CD4-positive, alpha-beta T cell treated with Interleukin-4 for 4 hours (primary cell): ENCODE measurements around the gene NFIX.

Source experiments
- DNase-seq: peaks from one replicate; pipeline ENCODE4 v3.0.0-alpha.2; 2020

The NFIX gene

DNA sequence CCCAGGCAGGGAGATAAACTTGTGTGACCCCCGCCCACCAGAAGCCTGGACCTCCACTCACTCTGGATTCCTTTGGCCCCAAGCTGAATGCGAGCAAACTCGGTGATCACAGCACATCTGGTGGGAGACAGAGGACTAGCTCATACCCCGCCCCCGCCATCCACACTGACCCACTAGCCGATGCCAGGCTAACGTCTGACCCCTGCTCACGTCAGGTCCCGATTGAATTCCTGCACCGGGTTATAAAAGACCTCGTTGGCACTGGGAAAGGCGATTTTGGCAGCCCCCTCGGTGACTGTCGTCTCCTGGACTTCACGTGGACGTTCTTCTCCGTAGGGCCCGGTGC, 120.6 kb downstream of the NFIX start:
- DNase-seq = no peak

DNA sequence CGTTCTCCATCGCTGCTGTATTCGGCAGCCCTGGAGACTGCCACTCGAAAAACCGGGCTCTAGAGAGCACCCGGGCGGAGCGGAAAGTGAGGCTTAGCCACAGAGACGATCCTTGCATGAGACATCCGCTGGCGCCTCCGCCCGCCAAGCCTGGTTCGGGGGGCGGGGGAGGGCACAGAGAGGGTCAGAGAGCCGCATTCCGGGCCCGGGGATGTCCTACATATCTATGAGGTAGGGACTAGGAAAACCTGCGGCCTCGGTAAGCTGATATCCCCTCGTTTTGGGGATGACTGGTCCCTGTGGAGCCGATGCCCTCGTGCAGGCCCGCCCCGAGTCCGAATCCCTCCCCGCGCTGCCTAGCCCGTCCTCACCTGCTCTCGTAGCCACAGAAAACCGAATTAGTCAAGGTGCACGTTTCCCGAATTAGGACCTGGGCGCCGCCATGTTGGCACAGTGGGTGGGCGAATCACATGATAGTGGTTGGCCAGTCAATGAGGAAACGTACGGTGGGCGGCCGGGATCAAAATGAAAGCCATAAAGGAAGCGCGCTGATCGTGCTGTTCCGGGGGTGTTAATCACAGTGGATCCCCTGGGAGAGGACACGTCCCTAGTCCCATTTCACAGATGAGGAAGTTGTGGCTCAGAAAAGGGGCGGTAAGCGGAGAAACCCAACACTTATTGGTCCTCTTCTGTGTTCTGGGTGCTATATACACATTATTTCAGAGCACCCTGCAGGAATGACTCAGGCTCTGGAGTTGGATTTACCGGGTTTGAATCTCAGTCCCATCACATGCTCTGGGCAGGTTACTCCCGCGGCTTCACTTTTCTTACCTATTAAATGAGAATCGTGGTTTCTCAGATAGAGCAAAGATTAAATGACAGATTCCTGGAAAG, 121.3 kb downstream of the NFIX start, which contains the start of gene TRMT1:
TRMT1 (minus strand) TSS at position 459 of the 894 bp plus-strand sequence; CDS start at position 118, 341 bp downstream.
- DNase-seq = peak; percentile 91

DNA sequence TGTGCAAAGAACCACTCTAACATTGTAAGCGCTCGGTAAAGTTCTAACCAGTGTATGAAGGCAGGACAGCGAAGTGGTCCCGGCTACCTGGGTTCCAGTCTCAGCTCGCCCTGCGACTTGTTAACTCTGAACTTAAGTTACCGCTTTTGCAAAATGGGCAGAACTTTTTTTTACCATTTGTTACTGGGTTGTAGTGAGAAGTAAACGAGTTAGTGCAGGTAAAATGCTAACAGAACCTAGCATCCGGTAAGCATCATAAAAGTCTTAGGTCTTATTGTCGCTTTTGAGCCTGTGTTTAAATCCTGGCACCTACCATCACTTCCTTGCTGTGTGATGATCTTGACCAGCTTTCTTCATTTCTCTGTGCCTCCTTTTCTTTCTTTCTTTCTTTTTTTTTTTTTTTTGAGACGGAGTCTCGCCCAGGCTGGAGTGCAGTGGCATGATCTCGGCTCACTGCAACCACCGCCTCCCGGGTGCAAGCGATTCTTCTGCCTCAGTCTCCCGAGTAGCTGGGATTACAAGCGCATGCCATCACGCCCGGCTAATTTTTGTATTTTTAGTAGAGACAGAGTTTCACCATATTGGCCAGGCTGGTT, 122.0 kb downstream of the NFIX start:
- no peak for DNase-seq

DNA sequence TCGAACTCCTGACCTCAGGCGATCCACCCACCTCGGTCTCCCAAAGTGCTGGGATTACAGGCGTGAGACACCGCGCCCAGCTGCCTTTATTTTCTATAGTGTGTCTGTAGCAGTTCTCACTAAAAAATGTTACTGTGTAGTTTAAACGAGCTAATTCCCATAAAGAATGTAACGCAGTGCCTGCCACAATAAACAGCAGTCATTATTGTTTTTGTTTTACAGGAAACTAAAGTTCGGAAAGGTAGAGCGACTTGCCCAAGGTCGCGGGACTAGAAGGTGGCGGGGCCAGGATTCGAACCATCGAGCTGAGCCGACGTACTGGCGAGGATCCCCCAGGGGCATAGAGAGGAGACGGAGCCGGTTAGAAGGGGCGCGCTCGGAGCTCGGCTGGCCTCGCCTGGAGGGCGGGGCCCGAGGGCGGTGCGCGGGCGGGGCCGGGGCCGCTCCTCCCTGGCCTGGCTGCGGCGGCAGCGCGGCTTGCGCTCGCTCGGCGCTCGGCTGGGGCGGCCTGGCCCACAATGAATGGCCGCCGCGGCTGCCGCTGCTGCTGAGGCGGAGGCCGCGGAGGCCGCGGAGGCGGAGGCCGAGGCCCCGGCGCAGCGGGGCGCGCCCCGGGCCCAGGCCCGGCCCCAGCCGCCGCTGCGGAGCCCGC, 122.6 kb downstream of the NFIX start, which contains the start of gene NACC1:
NACC1 (plus strand) TSS at position 493 of the 652 bp plus-strand sequence. CDS start 16,944 bp downstream, outside the sequence.
- peak; percentile 89 for DNase-seq

DNA sequence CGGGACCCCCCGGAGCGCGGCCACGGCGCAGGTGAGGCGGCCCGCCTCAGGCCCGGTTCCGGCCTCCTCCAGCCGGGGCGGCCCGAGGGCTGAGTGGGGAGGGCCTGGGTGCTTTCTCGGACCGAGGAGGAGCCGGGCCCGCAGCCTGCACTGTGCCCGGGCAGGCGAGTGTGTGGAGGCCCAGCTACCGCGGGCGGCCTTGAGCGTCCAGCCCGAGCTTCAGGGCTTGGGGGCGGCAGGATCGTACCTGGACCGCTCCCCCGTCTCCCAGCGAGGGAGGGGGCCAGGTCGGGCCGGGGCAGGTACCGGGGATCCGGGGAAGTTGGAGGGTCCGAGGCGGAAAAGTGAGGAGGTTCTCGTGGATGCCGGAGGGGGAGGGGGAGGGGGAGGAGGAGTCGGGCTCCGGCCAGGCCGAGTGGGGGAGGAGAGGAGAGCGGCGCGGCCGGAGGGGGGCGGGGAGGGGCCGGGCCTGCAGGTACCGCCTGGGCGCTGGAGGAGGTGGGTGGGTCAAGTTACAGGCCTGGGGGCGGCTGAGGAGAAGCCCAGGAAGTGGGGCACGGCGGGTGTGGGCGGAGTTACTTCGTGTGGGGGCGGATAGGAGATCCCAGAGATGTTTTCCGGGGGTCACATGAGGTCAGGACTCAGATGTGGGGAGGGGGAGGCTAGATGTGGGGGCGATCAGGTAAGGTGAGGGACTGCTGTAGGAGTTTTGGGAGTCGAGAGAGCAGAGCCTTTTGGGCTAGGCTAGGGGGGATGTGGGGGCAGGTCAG, 123.3 kb downstream of the NFIX start:
- DNase-seq = no peak

DNA sequence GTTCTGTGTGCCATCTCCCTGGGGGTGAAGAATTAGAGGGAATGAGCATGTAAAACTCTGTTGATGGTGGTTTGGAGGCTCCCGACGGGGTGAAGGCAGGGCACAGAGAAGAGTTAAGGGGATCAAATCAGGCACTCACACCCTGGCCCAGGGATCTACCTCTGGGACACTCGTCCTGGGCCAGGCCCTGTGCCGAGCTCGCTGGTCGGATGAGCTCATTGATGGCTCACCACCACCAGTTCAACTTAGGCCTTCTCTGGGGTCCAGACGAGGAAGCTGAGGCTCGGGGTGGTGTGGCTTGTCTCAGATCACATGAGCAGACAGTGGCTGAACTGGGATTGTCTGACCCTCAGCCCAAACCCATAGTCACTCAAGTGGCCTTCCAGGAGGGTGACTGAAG, 124.4 kb downstream of the NFIX start:
- no peak for DNase-seq

DNA sequence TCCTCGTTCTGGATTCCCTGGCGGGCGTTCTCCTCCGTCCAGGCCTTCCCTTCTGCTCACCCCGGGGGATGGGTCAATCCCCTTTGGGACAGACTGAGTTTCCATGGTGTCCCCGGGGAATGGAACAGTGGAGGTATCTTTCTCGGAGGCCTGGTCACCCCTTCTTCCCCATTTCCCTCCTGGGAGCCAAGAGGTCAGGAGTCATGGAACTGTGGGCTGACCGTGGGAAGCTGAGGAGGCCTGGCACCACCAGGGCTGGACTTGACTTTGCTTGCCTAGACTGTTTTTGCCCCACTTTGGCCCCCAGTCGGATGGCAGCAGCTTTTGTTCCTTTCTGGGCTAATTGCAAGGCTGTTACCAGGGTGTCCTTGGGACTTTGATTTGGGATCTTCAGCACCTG, 124.8 kb downstream of the NFIX start:
- DNase-seq = no peak

DNA sequence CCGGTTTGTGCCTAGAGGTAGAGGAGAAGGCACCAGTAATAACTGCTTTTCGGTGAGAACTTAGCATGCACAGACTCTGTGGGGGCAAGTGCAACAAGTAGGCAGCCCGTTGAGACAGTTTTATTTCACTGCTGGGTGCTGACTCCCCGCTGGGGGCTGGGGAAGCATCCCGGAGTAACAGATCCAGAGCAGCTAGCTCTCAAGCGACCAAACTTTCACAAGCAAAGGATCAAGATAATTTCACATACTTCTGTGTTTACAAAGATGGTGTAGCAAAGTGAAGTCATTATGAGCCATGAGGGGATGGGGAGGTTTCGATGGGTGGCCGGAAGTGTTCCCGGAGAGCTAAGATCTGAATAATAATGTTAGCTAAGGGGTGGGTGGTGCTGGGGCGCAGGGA, 125.5 kb downstream of the NFIX start:
- no peak for DNase-seq

DNA sequence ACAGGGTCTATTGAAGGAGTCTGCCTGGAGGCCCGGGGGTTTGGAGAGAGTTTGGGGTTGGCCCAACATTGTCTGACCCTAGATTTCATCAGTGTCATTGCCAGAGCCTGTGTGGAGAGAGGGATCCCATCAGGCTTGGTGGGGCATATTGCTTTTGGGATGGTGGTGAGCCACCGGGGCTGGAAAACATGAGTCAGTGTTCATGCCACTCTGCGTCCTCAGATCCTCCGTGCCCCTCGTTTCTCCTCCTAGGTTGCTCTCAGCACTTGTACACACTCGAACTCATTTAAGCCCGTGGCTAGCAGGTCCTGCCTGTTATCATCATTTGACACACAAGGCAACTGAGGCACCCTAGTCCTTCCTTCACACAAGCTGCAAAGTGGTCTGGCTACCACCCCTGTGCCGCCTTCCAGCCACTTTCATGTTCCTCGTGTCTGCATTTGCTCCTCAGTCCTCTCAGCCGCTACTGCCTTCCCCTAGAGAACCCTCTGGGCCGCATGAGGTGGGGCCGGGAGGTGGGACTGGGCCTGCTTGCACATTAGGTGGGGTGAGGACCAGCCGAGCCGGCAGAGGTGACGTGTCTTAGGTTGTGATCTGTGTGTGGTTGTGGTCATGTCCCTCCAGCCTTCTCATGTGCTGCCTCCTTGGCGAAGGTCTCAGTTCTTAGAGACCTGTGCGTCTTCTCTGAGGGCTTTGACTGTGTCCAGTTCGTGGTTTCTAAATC, 126.4 kb downstream of the NFIX start:
- peak; percentile 29 for DNase-seq

DNA sequence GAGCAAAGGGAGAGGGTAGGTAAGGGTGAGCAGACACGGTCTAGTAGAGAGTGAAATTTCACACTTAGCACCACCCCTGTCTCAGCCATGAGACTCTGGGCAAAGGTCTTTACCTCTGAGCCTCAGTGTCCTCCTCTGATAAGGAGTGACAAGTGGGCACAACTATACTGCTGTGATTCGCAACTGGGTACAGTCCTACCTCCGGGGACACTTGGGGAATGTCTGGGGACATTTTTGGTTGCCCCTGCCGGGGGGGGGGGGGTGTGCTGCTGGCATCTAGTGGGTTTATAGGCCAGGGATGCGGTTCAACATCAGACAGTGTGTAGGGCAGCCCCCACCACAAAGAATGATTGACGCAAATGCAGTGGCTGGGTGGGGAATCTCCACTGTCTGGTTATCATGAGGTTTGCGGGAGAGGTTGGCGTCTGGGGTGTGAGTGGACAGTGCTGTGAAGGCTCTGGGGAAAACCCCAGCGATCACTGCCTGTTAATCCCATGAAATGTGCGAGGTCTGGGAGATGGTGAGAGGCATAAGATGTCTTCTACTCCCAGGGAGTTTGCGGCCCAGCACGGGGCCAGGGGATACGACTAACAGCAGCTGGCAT, 127.1 kb downstream of the NFIX start:
- DNase-seq = peak; percentile 27

DNA sequence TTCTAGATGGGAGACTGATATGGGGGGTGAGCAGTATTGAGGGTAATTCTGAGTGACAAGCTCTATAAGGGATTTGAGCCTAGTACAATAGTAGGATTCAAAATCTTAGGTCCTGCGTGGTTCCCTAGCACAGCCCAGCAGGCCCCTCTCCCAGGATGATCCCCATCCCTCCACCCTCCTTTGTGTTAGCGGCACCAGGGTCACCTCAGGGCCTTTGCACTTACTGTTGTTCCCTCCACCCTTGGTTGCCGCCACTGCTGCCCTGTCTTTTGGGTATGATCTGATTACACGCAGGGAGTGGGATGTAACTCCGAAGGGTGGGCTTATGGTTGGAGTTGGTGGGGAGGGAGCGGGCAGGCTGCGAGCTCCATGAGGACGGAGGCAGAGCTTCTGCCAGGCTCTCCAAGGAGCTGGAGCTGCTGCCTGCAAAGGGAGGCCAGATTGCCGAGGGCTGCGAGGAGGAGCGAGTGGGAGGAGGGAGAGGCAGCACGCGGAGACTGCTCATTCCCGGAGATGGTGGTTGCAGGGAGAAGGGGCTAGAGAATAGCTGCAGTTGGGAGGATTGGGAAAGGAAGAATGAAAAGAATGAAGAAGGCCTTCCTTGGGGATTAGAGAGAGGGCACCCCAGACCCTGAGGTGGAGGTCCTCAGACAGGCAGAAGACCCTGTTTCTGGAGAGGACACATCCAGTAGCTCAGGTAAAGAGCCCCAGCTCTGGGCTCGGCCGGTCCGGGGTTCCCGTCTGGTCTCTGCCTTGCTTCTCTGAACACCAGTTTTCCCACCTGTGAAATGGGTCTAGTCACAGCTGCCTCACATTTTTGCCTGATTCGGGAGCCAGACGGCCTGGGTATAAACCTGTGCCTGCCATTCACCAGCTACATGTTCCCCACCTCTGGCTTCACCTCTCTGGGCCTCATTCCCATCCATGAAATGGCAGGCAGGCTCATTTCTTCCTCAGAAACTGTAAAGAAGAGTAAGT, 128.0 kb downstream of the NFIX start:
- no peak for DNase-seq

DNA sequence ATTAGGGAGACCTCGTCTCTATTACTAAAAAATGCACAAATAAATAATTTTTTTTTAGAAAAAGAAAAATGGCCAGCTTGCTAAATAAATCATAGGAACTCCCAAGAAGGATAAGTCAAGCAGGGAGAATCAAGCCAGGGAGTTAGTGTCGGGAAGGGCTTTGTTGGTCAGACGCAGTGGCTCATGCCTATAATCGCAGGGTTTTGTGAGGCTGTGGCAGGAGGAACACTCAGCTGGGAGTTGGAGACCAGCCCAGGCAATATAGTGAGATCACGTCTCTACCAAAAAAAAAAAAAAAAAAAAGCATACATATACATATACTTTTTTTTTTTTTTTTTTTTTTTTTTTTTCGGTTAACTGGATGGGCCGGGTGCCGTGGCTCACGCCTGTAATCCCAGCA, 131.8 kb downstream of the NFIX start:
- no peak for DNase-seq

DNA sequence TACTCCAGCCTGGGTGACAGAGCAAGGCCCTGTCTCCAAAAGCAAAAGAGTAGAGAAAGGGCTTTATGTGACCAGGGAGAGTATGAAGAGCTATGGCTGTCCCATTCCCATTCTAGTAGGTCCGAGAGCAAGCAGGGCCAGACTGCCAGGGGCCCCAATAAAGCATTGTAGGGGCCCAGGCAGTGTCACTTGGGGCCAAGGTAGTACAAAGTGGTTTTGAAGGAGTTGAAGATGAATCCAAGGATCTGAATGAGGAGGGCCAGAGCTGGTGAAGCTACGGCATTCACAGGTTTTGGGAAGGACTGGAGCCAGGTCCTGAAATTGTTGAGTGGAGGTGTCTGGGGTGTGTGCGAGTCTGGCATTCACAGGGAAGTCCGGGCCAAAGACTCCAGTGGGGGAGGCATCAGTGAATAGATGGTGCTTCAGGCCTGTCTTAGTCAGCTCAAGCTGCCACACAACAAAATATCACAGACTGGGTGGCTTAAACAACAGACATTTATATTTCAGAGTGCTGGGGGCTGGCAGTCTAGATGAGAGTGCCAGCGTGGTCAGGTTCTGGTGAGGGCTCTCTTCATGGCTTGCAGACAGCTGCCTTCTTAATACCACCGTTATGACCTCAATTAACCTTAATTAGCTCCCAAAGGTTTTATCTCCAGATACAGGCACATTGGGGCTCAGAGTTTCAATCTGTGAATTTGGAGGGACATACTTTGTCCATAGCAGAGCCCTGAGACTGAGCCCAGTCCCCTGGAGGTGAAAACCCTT, 132.7 kb downstream of the NFIX start:
- no peak for DNase-seq

DNA sequence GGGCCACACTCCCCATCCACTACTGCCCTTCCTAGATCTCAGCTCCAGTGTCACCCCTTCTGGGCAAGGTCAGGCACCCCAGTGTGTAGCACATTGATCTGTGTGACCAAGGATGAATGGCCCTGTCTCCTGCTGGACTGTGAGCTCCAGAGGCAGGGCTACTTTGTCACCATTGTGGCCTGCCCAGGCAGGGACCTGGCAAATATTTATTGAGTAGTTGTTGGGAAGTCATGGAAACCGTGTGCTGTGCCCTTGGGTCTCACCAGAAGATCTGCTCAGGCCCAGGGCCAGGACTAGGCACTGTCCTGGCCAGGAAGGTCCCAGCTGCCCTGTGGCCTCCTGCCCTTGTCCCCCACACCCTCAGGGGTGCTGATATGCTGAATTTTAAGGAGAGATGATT, 133.3 kb downstream of the NFIX start:
- DNase-seq = no peak

DNA sequence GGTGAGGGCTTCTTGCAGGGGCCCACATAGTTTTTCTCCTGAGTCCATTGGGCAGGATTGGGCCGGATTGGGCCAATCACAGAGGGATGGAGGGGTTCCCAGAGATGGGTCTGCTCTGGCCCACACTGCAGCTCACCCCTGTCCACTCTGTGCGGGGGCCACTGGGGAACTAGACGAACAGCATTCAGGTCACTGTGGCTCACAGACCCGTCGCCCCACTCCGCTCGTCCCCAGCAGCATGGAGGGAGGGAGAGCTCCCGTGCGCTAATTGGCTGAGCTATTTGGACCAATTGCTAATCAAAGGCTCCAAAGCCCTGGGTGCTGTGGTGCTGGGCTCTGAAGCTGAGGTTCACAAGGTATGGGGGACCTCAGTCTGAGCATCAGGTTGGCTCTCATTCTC, 134.1 kb downstream of the NFIX start:
- DNase-seq = no peak

DNA sequence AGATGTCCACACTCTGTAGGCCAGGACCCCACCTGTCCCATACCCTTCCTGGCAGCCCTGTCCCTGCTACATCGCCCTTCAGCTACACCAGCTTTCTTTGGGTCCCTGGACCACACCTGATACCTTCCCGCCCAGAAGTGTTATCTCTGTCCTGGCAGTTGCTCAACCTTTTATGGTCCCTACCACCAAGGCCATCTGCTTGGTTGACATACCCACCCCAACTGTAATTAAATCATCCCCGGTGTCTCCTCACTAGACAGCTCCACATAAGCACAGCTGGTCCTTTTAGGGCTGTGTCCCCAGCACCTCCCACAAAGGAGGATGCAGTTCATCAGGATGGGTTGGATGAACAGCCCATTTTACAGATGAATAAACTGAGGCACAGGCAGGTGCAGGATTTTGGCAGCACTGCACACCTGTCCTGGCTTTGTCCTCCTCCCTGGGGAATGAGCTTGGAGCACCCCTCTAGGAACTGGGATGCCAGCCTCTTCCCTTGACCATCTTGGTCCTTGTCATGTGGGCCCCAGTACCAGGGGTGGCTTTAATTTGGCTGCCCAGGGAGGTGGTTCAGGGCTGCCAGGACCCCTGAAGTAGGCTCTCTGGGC, 135.7 kb downstream of the NFIX start:
- DNase-seq = no peak

DNA sequence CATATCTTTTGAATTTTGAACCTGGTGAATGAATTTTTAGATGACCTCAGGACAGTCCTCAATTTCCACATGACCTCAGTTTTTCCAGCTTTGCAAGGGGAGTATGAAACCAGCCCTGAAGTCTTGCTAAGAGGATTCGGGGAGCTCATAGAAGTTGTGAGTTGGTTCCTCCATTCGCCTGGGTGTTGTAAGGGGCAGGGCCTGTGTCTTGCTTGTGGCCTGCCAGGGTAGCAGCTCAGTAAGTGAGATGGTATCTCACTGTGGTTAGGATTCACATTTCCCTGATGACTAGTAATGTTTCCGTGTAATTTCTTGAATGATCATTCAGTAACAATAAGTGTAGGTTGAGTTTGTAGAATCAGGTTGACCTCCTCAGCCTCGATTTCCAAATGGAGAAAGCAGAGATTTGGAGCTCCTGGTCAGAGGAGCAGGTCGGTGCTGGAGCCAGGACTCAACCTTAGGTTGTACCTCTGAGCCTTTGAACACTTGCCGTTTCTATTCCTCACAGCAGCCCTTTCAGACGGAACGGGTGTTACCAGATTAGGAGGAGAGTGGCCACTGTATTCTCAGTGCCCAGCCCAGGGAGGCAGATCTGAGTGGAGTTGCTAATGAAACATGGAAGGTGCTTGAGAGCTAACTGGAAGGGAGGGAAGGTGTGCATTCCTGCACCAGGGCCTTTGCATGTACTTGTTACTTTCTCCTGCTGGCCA, 137.4 kb downstream of the NFIX start:
- DNase-seq = peak; percentile 74

DNA sequence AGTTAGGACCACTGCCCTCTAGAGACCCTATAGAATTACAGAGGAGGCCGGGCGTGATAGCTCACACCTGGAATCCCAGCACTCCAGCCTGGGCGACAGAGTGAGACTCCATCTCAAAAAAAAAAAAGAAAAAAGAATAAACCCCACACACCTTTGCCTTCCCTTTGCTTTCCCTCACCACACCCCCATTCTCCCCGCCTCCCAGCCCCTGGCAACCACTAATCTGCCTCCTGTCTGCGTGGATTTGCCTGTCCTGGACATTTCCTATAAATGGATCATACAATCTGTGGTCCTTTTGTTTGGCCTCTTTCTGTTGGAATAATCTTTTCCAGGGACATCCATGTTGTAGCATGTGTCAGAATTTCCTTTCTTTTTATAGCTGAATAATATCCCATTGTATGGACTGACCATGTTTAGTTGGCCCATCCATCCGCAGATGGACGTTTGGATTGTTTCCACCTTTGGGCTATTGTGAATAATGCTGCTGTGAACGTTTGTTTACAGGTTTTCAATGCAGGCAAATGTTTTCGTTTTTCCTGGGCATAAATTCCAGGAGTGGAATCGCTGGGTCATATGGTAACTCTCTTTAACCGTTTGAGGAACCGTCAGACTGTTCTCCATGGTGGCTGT, 138.1 kb downstream of the NFIX start:
- no peak for DNase-seq
